ENCODE data around the gene ANKRD39. TPM values are rescaled to one million over a fixed set of nuclear protein-coding genes. Genes with fewer than 3 reads are reported as not detected.

ANKRD39 gene
- total RNA-seq, 2 donors from 2014 or later, result 8.4 to 18.0 TPM

- H3K4me3 ChIP-seq, result no peak overlapping the region
- H3K27ac ChIP-seq, result peak overlapping the region; percentile 44 to 47
- TF ChIP-seq, protein P1, sequence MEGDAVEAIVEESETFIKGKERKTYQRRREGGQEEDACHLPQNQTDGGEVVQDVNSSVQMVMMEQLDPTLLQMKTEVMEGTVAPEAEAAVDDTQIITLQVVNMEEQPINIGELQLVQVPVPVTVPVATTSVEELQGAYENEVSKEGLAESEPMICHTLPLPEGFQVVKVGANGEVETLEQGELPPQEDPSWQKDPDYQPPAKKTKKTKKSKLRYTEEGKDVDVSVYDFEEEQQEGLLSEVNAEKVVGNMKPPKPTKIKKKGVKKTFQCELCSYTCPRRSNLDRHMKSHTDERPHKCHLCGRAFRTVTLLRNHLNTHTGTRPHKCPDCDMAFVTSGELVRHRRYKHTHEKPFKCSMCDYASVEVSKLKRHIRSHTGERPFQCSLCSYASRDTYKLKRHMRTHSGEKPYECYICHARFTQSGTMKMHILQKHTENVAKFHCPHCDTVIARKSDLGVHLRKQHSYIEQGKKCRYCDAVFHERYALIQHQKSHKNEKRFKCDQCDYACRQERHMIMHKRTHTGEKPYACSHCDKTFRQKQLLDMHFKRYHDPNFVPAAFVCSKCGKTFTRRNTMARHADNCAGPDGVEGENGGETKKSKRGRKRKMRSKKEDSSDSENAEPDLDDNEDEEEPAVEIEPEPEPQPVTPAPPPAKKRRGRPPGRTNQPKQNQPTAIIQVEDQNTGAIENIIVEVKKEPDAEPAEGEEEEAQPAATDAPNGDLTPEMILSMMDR (IDR thresholded peaks at IDR 0.05), result no peak
These were observed 15.9 kb upstream of the ANKRD39 start for GRCh38 chr2:96873651-96874096.

GRCh38 chr2:96872591-96873349 lies 15.0 kb upstream of the ANKRD39 start:
- H3K4me1 ChIP-seq (ENCODE audit: control insufficient read depth in 1 of 2, low read depth in 2 of 2), result peaks cover 19 to 35% of the 10 kb centered on the region in 2 donors
- no peaks in the 10 kb centered on the region for H3K27me3 ChIP-seq (replicated peaks; ENCODE audit: insufficient read depth)
- DNase-seq (ENCODE audit: low spot score) (no peak), ATAC-seq (ENCODE audit: insufficient number of reproducible peaks, low FRiP score, low read depth) (no peak)
- no peaks in the 10 kb centered on the region for H3K9me3 ChIP-seq
- TF ChIP-seq, protein P1 (IDR thresholded peaks at IDR 0.05), result no peak
- no peaks in the 10 kb centered on the region for H3K36me3 ChIP-seq
- no peak overlapping the region for H3K4me3 ChIP-seq
- peak overlapping the region; percentile 44 to 47 for H3K27ac ChIP-seq

More at GRCh38 chr2:96873651-96874096, 15.9 kb upstream of the ANKRD39 start:
- no peaks in the 10 kb centered on the region for H3K36me3 ChIP-seq
- no peaks in the 10 kb centered on the region for H3K9me3 ChIP-seq
- DNase-seq (ENCODE audit: low spot score) (no peak), ATAC-seq (ENCODE audit: insufficient number of reproducible peaks, low FRiP score, low read depth) (no peak)
- H3K4me1 ChIP-seq (ENCODE audit: control insufficient read depth in 1 of 2, low read depth in 2 of 2), result peaks cover 16 to 30% of the 10 kb centered on the region in 2 donors
- no peaks in the 10 kb centered on the region for H3K27me3 ChIP-seq (replicated peaks; ENCODE audit: insufficient read depth)

GRCh38 chr2:96870626-96871255 lies 12.9 kb upstream of the ANKRD39 start:
- ATAC-seq (ENCODE audit: insufficient number of reproducible peaks, low FRiP score, low read depth) (no peak), DNase-seq (ENCODE audit: low spot score) (no peak)
- Histone ChIP-seq H3K27me3 (replicated peaks; ENCODE audit: insufficient read depth) (no peaks in the 10 kb centered on the region), H3K4me3 (peak overlapping the region; percentile 97), H3K9me3 (no peaks in the 10 kb centered on the region), H3K27ac (peak overlapping the region; percentile 97 to 99), H3K36me3 (peaks cover 16% of the 10 kb centered on the region), H3K4me1 (ENCODE audit: control insufficient read depth in 1 of 2, low read depth in 2 of 2) (peaks cover 33 to 55% of the 10 kb centered on the region in 2 donors)
- TF ChIP-seq, protein P1 (IDR thresholded peaks at IDR 0.05), result no peak

GRCh38 chr2:96869822-96870625 lies 12.2 kb upstream of the ANKRD39 start, which contains the start of gene SEMA4C:
Gene SEMA4C, minus strand, starts transcription at chr2:96870080. Its CDS starts 2,194 bp downstream, at chr2:96867886.
- DNase-seq (ENCODE audit: low spot score), result no peak
- Histone ChIP-seq H3K4me3 (peak within 1 kb of the TSS; percentile 97), H3K36me3 (peaks cover 22% of the 10 kb centered on the region), H3K9me3 (no peaks in the 10 kb centered on the region), H3K4me1 (ENCODE audit: control insufficient read depth in 1 of 2, low read depth in 2 of 2) (peaks cover 33 to 56% of the 10 kb centered on the region in 2 donors), H3K27me3 (replicated peaks; ENCODE audit: insufficient read depth) (no peaks in the 10 kb centered on the region), H3K27ac (peak within 1 kb of the TSS; percentile 97 to 99)
- peak; percentile 25 for ATAC-seq (ENCODE audit: insufficient number of reproducible peaks, low FRiP score, low read depth)
- TF ChIP-seq, protein P1 (IDR thresholded peaks at IDR 0.05), result no peak
